AG04450 (cell line): Measurements from ENCODE around the gene FBXO39. TPM values are rescaled to one million over a fixed set of nuclear protein-coding genes. Genes with fewer than 3 reads are reported as not detected.

Source experiments
- CTCF ChIA-PET: fragments of 300-600, 350-600 bp; formaldehyde crosslinking; extraction: SDS; loops from one replicate; lab custom pipeline; 2022; ENCODE audit warnings: antibody characterized with exemption, inconsistent platforms; lab: Charles Lee
- POLR2A ChIA-PET: fragments of 350-600 bp; formaldehyde crosslinking; extraction: SDS; loops from one replicate; lab custom pipeline; 2021; ENCODE audit warnings: antibody characterized with exemption, inconsistent platforms; lab: Yijun Ruan, JAX
- DNase-seq: peaks from one replicate; pipeline ENCODE4 v3.0.0-alpha.2; 2011; ENCODE audit warnings: low read depth, low spot score
- H3K27ac ChIP-seq: one replicate; pipeline ENCODE4 v1.5.1; 2012; ENCODE audit warnings: low read depth, low read length, control low read depth
- H3K27me3 ChIP-seq: one replicate; pipeline ENCODE4 v1.6.0; 2012; ENCODE audit warnings: low read length; ENCODE audit not compliant: control insufficient read depth, insufficient read depth
- H3K4me3 ChIP-seq: 2 replicates; pipeline ENCODE4 v1.5.1; 2011; ENCODE audit warnings: mild to moderate bottlenecking, low read depth, low read length, control low read depth
- H3K9me3 ChIP-seq: 2 replicates; pipeline ENCODE4 v1.5.1; 2012; ENCODE audit warnings: low read length; ENCODE audit not compliant: control insufficient read depth, insufficient read depth
- CTCF ChIP-seq: IDR thresholded peaks from 2 replicates; pipeline ENCODE4 v1.5.1; 2011; ENCODE audit warnings: low read depth, low read length, control low read depth, inconsistent platforms
- polyA plus RNA-seq: library from polyadenylated mRNA; depleted of rRNA; stranded (reverse); fragments of >200 nt; gene quantifications from 2 replicates; pipeline ENCODE4 v1.2.3, GENCODE V29; 2011

The FBXO39 gene
- polyA plus RNA-seq, 1 experiment: 0.10 TPM

GRCh38 chr17:6752068-6752909 is 23.7 kb upstream of the FBXO39 start:
- ChIA-PET CTCF (interaction anchor here (1.0 to 1.9 kb wide), 2 partner anchors 159 to 162 kb away, joined by 3 to 7 read pairs; no protein-coding TSS in a partner anchor), POLR2A (interaction anchor here (0.6 kb wide), 1 partner anchor 85 kb away, joined by 4 read pairs; no protein-coding TSS in a partner anchor)
- H3K27me3 ChIP-seq: no peaks in the 10 kb centered on the region
- H3K4me3 ChIP-seq: no peak overlapping the region
- DNase-seq: peak; percentile 98
- H3K9me3 ChIP-seq: no peaks in the 10 kb centered on the region
- no peak for TF ChIP-seq CTCF
- H3K27ac ChIP-seq: peak overlapping the region; percentile 100

GRCh38 chr17:6753006-6753445 is 23.0 kb upstream of the FBXO39 start:
- Histone ChIP-seq H3K9me3 (no peaks in the 10 kb centered on the region), H3K27ac (peak overlapping the region; percentile 100), H3K4me3 (peak overlapping the region; percentile 13), H3K27me3 (no peaks in the 10 kb centered on the region)
- ChIA-PET POLR2A (no interaction called here), CTCF (interaction anchor here (1.9 kb wide), 1 partner anchor 158 kb away, joined by 7 read pairs; no protein-coding TSS in a partner anchor)
- TF ChIP-seq CTCF: no peak
- DNase-seq: peak; percentile 20

- POLR2A ChIA-PET: no interaction called here
- CTCF ChIA-PET: no interaction called here
- Histone ChIP-seq H3K4me3 (no peak overlapping the region), H3K27me3 (no peaks in the 10 kb centered on the region), H3K9me3 (no peaks in the 10 kb centered on the region), H3K27ac (peak overlapping the region; percentile 100)
- no peak for DNase-seq
- no peak for TF ChIP-seq CTCF
Measured at GRCh38 chr17:6753546-6753945, 22.5 kb upstream of the FBXO39 start.

GRCh38 chr17:6755281-6755680 is 20.7 kb upstream of the FBXO39 start:
- no peaks in the 10 kb centered on the region for H3K9me3 ChIP-seq
- H3K27me3 ChIP-seq: no peaks in the 10 kb centered on the region
- CTCF ChIA-PET: interaction anchor here (0.7 to 1.4 kb wide), 3 partner anchors 88 to 172 kb away, joined by 3 to 4 read pairs (median 4); no protein-coding TSS in a partner anchor
- DNase-seq: no peak
- peak overlapping the region; percentile 60 for H3K4me3 ChIP-seq
- POLR2A ChIA-PET: no interaction called here
- TF ChIP-seq CTCF: no peak
- peak overlapping the region; percentile 91 for H3K27ac ChIP-seq

- peak; percentile 26 for DNase-seq
- H3K4me3 ChIP-seq: peak within 1 kb of the TSS; percentile 60
- H3K9me3 ChIP-seq: no peaks in the 10 kb centered on the region
- H3K27me3 ChIP-seq: no peaks in the 10 kb centered on the region
- ChIA-PET CTCF (interaction anchor here (0.7 to 1.4 kb wide), 2 partner anchors 155 to 171 kb away, joined by 3 to 4 read pairs; no protein-coding TSS in a partner anchor), POLR2A (no interaction called here)
- peak within 1 kb of the TSS; percentile 91 for H3K27ac ChIP-seq
- TF ChIP-seq CTCF: no peak
Measured at GRCh38 chr17:6755731-6756184, 20.3 kb upstream of the FBXO39 start, which contains the start of gene XAF1. XAF1 (plus strand) TSS chr17:6756046; CDS start chr17:6756079, 33 bp downstream.
